ENCODE results near the gene WFS1. TPM values are rescaled to one million over a fixed set of nuclear protein-coding genes. Genes with fewer than 3 reads are reported as not detected.

WFS1 gene
- total and polyA plus RNA-seq, 2 donors (not counting 1 experiment from before 2014, with no cell fraction given) = 25.7 to 37.5 TPM

- Histone ChIP-seq H3K27ac (ENCODE audit: insufficient read depth, low read length) (no peak overlapping the region), H3K4me1 (ENCODE audit: control insufficient read depth, extremely low read depth, insufficient read depth, low read length) (no peaks in the 10 kb centered on the region), H3K9ac (ENCODE audit: insufficient read depth, low read length) (no peak overlapping the region), H3K4me2 (ENCODE audit: extremely low read depth, insufficient read depth, low read length) (no peak overlapping the region), H3K36me3 (ENCODE audit: control insufficient read depth, insufficient read depth, low read length) (no peaks in the 10 kb centered on the region), H3K9me3 (ENCODE audit: control insufficient read depth, insufficient read depth, low read depth, low read length) (no peaks in the 10 kb centered on the region), H3K27me3 (ENCODE audit: control insufficient read depth, insufficient read depth, low read length) (no peaks in the 10 kb centered on the region), H3K79me2 (ENCODE audit: control insufficient read depth, insufficient read depth, low read length) (no peaks in the 10 kb centered on the region), H2AFZ (ENCODE audit: low read length) (no peak overlapping the region), H4K20me1 (ENCODE audit: control insufficient read depth, extremely low read depth, insufficient read depth, low read length) (no peaks in the 10 kb centered on the region), H3K4me3 (replicated peaks in 1 of 4; ENCODE audit: control extremely low read depth in 1 of 4, insufficient read depth in 1 of 4, low read depth in 3 of 4, low read length in 4 of 4) (no peak overlapping the region)
- no peak for TF ChIP-seq EZH2 (IDR thresholded peaks at IDR 0.05; ENCODE audit: low read length, missing control alignments)
- TF ChIP-seq, protein P1, sequence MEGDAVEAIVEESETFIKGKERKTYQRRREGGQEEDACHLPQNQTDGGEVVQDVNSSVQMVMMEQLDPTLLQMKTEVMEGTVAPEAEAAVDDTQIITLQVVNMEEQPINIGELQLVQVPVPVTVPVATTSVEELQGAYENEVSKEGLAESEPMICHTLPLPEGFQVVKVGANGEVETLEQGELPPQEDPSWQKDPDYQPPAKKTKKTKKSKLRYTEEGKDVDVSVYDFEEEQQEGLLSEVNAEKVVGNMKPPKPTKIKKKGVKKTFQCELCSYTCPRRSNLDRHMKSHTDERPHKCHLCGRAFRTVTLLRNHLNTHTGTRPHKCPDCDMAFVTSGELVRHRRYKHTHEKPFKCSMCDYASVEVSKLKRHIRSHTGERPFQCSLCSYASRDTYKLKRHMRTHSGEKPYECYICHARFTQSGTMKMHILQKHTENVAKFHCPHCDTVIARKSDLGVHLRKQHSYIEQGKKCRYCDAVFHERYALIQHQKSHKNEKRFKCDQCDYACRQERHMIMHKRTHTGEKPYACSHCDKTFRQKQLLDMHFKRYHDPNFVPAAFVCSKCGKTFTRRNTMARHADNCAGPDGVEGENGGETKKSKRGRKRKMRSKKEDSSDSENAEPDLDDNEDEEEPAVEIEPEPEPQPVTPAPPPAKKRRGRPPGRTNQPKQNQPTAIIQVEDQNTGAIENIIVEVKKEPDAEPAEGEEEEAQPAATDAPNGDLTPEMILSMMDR (conservative IDR thresholded peaks at IDR 0.05 in 1 of 2, IDR thresholded peaks at IDR 0.05 in 1 of 2; ENCODE audit: low read depth in 1 of 2, low read length in 2 of 2) = no peak
- DNase-seq (ENCODE audit: low read depth in 2 of 2) = no peak
These were observed 17.6 kb upstream of the WFS1 start for GRCh38 chr4:6252051-6252450.

GRCh38 chr4:6253111-6253510, 16.5 kb upstream of the WFS1 start:
- Histone ChIP-seq H3K27me3 (ENCODE audit: control insufficient read depth, insufficient read depth, low read length) (no peaks in the 10 kb centered on the region), H3K4me1 (ENCODE audit: control insufficient read depth, extremely low read depth, insufficient read depth, low read length) (no peaks in the 10 kb centered on the region), H3K4me2 (ENCODE audit: extremely low read depth, insufficient read depth, low read length) (no peak overlapping the region), H3K9ac (ENCODE audit: insufficient read depth, low read length) (no peak overlapping the region), H3K9me3 (ENCODE audit: control insufficient read depth, insufficient read depth, low read depth, low read length) (no peaks in the 10 kb centered on the region), H4K20me1 (ENCODE audit: control insufficient read depth, extremely low read depth, insufficient read depth, low read length) (no peaks in the 10 kb centered on the region), H3K27ac (ENCODE audit: insufficient read depth, low read length) (no peak overlapping the region), H3K4me3 (replicated peaks in 1 of 4; ENCODE audit: control extremely low read depth in 1 of 4, insufficient read depth in 1 of 4, low read depth in 3 of 4, low read length in 4 of 4) (no peak overlapping the region), H2AFZ (ENCODE audit: low read length) (no peak overlapping the region), H3K79me2 (ENCODE audit: control insufficient read depth, insufficient read depth, low read length) (no peaks in the 10 kb centered on the region), H3K36me3 (ENCODE audit: control insufficient read depth, insufficient read depth, low read length) (no peaks in the 10 kb centered on the region)
- DNase-seq (ENCODE audit: low read depth in 2 of 2) = no peak
- no peak for TF ChIP-seq EZH2 (IDR thresholded peaks at IDR 0.05; ENCODE audit: low read length, missing control alignments)
- TF ChIP-seq, protein P1 (conservative IDR thresholded peaks at IDR 0.05 in 1 of 2, IDR thresholded peaks at IDR 0.05 in 1 of 2; ENCODE audit: low read depth in 1 of 2, low read length in 2 of 2) = no peak

DNA sequence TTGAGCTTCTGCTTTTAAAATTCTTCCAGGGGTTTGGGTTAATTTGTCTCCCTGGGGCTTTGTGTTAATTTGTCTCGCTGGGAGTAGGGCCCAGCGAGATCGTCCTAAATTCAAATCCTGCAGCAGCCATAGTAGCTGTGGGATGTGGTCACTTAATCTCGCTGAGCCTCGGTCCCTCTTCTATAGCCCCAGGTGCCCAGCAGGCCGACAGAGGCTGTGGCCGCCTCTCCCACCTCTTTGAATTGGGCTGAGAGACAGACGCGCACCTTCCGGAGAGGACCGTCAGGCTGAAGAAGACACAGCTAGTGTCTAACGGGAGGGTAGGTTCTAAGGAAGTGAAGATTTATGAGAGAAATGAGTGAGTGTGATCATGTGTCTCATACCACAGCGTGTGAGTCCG, 15.7 kb upstream of the WFS1 start:
- Histone ChIP-seq H3K27me3 (ENCODE audit: control insufficient read depth, insufficient read depth, low read length) (no peaks in the 10 kb centered on the region), H3K79me2 (ENCODE audit: control insufficient read depth, insufficient read depth, low read length) (no peaks in the 10 kb centered on the region), H3K9ac (ENCODE audit: insufficient read depth, low read length) (no peak overlapping the region), H4K20me1 (ENCODE audit: control insufficient read depth, extremely low read depth, insufficient read depth, low read length) (no peaks in the 10 kb centered on the region), H3K4me3 (replicated peaks in 1 of 4; ENCODE audit: control extremely low read depth in 1 of 4, insufficient read depth in 1 of 4, low read depth in 3 of 4, low read length in 4 of 4) (no peak overlapping the region), H2AFZ (ENCODE audit: low read length) (no peak overlapping the region), H3K9me3 (ENCODE audit: control insufficient read depth, insufficient read depth, low read depth, low read length) (no peaks in the 10 kb centered on the region), H3K4me1 (ENCODE audit: control insufficient read depth, extremely low read depth, insufficient read depth, low read length) (no peaks in the 10 kb centered on the region), H3K4me2 (ENCODE audit: extremely low read depth, insufficient read depth, low read length) (no peak overlapping the region), H3K36me3 (ENCODE audit: control insufficient read depth, insufficient read depth, low read length) (no peaks in the 10 kb centered on the region), H3K27ac (ENCODE audit: insufficient read depth, low read length) (no peak overlapping the region)
- no peak for DNase-seq (ENCODE audit: low read depth in 2 of 2)
- TF ChIP-seq, protein P1 (conservative IDR thresholded peaks at IDR 0.05 in 1 of 2, IDR thresholded peaks at IDR 0.05 in 1 of 2; ENCODE audit: low read depth in 1 of 2, low read length in 2 of 2) = no peak
- no peak for TF ChIP-seq EZH2 (IDR thresholded peaks at IDR 0.05; ENCODE audit: low read length, missing control alignments)

All from fibroblast of lung (primary cell).